ENCODE data around the gene TAF3.

The TAF3 gene

DNA sequence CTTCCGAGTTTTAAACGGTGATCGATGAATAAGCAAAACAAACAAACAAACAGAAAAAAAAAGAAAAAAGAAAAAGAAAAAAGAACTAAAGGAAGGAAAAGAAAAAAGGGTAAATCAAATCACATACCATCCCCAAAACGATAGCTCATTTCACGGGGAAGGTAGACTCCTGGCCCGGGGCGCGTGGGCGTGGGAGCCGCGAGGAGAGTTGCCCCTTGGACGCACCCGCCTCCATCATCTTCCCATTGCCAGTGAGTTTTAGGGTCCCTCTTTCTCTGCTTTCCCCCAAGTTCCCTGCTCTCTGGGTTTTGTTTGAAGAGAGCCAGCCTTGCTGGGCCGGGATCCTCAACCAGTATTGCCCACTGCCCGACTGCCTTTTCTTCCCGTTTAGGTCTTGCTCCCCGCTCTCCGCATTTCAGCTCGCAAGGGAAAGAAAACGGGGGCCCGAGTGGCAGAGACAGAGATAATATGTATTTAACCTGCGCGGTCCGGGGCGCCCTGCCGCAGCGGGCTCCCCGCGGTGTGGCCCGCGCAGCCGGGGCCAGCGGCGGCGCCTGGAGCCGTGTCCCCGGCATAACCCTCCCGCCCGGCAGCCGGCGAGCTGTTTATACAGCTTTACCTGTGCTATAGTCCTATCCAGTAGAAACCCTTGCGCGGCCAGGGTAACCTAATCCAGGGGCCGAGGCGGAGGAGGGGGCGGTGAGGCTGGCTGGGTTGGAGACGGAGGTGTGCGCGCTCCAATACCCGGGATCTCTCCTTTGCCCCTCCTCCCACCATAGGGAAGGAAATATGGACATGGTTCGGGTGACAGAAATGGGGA, 230.9 kb downstream of the TAF3 start:
- no peak for DNase-seq

DNA sequence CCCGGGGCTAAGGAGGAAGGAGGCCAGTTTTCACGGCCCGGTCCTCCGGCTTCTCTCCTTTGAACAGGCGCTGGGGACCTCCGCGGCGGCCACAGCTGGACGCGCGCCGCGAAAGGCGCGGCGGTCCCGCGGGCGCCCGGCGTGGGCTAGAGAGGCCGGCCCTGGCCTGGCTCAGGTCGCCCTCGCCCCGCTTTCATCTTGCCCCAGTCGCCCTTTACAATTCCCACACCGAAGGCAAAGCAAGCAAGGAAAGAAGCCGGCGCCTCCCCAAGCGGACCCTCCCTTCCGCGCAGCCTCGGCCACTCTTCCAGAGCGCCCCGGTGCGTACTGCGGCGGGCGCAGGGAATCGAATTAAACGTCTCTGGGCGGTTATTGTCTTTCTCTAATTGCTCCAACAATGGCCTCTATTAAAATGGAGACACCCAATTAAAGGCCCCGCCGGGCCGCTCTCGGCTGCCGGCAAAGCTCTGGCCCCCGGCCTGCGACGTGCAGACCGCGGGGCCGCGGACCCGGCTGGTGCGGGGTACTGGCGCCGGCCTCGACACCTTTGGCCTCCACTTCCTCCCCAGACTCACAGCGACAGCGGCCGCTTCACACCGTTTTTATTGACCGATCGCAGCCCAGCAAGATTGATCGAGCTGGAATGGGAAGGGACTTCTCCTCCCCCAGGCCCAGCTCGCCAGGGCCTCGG, 231.7 kb downstream of the TAF3 start:
- DNase-seq = no peak

DNA sequence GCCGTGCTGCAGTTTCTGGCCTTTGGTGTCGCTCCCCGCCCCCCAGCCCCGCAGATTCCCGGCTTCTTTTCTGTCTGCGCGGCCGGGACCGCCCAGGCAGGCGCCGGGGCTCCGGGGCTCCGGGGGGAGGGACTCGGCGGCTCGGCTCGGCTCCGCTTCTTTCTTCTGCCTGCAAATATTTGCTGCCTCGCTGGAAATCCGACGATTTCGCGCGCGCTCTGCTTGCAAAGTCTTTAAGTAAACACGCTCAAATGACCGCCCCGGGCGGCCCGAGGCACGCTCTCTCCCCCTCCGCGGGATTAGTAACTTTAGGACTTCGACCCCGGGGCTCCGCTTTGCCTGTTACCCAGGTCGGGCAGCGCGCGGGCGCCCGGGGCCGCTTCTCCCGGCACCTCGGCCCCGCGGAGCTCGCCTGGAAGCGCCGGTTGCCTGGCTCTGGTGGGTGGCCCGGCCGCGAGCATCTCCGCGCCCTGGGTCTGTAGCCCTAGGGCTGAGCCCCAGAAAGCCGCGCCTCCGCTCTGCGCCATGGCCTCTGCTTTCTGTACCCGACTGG, 232.3 kb downstream of the TAF3 start:
- DNase-seq = no peak

DNA sequence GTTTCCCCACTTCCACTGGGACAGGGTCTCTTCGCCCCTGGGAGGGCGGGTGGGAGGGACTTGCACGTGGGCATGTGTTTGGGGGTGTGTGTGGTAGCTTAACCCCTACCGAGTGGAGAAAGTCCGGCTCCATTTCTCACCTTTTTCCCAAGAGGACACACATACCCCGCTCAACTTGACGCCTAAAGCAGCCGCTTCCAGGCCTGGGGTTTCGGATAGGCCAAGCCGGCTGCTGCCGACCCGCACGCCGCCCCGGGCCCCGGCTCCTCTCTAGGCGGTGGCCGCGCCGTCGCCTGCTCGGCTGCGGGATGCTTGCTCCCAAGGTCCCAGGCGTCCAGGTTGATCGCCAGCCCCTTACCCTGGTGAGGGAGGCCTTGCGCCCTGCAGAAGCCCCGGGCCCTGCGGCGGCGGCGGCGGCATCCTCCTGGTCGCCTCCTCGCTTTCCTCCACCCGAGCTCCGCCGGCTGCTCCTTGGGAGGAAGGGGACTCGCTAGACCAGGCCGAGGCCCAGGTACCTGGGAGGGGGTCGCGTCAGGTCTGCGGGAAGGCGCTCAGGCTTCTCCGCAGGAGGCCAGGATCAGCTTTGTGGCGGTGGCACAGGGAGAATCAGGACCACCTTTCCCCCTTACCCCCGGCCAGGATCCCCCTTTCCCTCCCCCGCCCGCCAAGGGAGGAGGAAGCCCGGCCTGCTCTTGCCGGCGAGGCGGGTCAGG, 233.0 kb downstream of the TAF3 start:
- DNase-seq = no peak

DNA sequence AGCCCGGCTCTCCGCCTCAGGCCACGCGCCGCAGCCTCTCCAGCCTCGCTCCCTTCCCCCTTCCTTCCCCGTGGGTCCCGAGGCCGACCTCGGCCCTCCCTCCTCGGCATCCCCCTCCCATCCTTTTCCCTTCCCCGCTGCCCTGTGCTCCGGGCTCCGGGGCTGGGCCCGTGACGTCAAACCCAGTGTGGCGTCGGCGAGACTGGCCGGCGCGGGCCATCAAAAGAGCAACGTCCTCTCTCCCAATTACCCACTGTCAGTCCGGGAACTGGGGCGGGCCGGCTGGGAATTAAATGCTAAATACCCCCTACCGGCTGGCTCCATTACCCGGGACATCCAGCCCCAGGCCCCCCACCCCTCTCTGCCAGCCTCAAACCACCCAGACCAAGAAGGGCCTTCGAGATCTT, 233.5 kb downstream of the TAF3 start:
- no peak for DNase-seq

DNA sequence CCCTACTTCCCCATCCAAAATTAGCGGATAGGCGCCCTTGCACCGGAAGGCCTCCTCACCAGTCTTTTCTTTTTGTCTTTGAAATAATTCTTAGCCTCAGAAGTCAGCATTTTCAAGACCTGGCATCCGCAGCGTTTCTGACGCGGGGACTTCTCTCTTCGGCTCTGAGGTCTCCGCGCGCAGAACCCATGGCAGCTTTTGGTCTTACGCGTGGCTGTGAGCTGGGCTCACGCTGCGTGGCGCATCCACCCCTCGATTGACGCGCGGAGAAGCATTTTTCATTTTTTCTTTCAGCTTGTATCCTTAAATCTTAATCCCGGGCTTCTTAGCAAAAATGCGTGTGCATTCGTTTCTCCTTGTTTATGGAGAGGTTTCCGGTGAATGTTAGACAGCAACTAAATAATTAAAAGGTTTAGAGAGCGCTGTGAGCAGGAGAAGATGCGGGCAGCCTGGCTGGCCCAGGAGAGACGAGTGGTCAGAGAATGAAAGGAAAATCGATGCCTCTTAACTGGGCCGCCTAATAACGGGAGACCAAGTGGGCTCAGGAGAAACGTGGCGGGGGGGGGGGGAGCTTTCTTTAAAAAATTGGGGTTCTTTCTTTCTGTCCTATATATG, 234.1 kb downstream of the TAF3 start:
- DNase-seq = no peak

DNA sequence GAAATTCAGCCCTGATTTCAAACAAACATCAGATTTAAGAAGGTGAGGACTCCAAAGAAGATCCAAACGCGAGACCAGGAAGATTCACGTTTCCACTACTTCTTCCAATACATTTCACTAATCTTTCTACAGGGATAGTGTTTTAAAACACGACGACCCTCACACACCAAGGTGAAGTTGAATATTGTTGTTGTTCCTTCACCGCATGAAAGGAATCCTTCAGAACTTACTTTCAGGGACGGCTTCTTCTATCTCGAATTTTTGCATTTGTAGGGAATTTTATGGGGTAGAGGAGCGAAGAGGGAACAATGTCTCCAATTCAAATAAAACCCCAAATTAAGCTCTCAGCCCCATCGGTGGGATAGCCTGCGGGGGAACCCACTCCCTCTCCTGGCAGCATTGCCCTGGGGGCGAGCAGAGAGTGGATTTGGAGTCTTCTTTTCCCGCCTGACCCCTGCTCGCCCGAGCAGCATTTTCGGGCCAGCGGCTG, 234.7 kb downstream of the TAF3 start:
- no peak for DNase-seq

DNA sequence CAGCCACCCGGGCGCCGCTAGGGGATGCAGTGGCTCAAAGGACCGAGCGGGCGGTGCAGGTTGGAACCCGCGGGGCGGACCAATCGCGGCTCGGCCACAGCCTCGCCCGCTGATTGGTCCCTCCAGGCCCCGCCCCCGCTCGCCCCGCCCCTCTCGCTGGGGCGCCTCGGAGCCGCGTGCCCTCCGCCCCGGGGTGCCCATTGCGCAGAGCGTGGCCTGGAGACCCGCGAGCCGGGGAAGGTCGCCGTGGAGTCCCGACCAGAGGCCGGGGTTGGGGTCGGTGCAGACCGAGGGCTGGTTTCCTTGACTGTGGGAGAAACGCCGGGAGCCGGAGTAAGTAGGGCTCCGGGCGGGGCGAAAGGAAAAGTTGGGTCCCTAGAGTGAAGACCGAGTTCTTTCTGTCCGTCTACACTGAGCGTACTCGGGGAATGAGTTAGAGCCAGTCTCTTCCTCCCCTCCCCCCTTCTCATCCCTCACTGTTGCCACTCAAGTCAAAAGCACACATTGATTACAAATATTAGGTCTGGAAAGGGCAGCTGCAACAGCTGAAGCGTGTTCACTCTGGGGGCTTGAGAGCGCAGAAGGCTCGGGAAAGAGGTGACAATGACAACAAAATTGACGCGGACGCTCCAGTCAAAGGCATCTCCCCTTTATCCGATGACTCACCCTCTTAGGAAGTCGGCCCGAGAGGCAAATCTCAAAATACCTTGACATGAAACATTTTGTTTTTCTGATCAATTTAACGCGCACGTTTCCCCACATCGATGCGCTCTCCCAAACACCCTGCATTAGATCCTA, 235.3 kb downstream of the TAF3 start:
- peak; percentile 54 for DNase-seq

DNA sequence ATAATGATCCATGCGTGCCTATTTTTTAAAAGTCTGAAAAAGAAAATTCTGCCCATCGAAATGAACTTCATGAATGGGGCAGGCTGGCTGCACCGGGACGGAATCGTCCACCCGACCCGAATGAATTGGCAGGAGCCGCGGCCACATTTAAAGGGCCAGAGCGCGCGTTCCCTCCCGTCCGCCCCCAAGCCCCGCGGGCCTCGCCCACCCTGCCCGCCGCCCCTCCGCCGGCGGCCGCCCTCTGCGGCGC, 235.9 kb downstream of the TAF3 start:
- no peak for DNase-seq

DNA sequence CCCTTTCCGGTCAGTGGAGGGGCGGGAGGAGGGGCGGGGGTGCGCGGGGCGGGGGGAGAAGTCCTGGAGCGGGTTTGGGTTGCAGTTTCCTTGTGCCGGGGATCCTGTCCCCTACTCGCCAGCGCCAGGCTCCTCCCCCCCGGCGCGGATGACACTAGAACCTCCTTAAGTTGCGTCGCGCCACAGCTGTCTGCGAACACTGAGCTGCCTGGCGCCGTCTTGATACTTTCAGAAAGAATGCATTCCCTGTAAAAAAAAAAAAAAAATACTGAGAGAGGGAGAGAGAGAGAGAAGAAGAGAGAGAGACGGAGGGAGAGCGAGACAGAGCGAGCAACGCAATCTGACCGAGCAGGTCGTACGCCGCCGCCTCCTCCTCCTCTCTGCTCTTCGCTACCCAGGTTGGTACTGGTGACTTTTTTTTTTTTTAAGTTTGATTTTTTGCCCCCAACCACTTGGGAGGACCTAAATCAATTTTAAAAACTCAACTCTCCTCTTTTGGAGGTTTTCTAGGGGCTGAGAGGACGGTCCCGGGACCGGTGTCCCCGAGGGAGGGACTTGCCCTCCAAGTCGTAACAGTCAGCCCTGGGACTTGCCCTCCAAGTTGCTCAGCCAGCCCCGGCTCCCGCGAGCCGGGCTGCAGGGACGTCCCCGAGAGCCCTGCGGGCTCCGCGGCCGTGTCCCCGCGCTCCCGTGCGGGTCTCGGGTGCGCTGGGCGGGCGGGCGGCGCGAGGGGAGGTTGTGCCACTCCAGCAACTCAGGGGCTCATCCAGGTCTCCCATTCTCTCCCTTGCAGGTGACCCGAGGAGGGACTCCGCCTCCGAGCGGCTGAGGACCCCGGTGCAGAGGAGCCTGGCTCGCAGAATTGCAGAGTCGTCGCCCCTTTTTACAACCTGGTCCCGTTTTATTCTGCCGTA, 236.4 kb downstream of the TAF3 start, which contains the start of gene GATA3:
Gene GATA3, plus strand, starts transcription at position 195 of the 914 bp plus-strand sequence. CDS start 968 bp downstream, outside the sequence.
- DNase-seq = no peak

DNA sequence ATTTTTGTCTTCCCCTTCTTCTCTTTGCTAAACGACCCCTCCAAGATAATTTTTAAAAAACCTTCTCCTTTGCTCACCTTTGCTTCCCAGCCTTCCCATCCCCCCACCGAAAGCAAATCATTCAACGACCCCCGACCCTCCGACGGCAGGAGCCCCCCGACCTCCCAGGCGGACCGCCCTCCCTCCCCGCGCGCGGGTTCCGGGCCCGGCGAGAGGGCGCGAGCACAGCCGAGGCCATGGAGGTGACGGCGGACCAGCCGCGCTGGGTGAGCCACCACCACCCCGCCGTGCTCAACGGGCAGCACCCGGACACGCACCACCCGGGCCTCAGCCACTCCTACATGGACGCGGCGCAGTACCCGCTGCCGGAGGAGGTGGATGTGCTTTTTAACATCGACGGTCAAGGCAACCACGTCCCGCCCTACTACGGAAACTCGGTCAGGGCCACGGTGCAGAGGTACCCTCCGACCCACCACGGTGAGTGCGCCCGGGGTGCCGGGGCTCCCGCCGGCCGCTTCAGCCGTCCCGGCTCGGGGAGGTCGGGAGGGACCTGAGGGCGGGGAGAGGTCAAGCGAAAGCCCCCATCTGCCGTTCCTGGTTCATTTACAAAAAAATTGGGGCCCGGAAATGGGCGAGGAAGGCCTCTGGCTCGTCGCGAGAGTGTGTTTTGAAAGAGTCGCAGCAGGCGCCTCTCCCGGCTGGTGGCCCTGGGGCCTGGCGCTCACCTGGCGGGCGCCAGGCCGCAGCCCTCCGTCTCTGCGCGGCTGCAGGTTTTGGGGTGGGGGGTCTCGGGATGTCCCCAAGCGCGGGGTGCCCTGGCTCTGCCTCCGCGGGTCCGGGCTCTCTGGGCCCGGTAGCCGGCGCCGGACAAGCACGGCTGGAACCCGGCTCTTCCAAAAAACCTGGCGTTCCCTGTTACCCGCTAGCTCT, 237.4 kb downstream of the TAF3 start:
- no peak for DNase-seq

DNA sequence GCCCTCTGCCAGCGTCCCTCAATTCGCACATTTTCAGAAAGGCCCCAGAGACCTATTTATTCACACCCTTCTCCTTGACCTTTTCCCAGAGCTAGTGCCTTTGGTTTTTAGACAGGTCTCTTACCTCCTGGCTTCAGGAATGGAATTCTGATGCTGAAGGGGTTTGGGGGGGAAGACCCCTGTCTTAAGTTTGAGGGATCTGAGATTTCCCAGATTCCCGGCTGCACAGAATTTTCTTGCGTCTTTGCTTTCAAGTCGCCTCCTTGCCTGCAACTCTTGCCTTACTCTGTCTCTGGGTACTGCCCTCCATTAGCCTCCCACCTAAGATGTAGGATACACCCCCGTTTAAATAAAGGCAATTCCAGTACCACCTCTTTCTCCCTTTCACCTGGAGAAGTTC, 238.1 kb downstream of the TAF3 start:
- DNase-seq = no peak

DNA sequence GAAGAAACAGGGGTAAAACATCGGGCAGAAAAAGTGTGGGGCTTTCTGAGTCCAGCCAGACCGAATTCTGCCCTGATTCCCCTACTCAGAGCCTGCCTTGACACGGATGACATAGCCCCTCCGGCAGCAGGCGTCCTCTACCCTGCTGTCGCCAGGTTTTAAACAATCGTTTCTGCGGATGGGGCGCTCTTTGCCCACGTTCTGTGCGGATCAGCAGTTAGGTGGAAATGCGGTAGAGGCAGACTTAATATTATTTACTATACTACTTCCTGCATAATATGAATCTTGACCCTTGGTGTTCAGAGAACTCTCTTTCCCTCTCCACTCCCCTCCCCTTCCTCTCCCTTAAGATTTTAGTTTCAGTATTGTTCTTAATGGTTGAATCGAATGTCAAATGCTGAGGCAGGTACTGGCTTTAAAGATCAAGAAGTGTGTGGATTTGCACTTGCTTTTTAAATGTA, 238.6 kb downstream of the TAF3 start:
- DNase-seq = no peak

DNA sequence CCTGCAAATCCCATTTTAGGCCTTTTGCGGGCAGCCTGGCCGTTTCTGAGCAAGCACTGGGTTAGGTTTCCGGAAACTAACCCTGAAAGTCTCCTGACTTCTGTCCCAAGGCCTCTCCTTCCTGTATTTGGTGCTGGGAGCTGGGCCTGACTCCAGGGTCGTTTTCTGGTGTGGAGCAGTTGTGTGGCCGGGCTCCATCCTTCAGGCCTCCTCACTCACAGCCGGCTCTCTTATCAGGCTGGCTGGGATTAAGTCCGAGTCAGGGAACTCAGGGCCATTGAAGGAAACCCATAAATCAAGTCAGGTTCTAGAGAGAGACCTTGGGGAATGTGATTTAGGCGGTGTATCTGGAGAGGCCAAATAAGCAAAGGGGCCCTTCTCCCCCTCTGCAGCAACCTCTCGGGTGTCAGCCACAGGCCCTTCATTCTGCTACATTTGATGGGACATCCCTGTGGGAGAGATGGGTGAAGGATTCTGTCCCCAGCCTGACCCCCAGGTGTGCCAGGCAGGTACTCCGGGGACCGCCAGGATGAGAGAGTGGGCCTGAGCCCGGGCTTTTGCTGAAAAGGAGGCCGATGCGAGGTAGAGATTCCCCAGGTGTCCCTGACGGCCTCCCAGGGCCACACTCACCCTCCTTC, 239.4 kb downstream of the TAF3 start:
- DNase-seq = no peak

DNA sequence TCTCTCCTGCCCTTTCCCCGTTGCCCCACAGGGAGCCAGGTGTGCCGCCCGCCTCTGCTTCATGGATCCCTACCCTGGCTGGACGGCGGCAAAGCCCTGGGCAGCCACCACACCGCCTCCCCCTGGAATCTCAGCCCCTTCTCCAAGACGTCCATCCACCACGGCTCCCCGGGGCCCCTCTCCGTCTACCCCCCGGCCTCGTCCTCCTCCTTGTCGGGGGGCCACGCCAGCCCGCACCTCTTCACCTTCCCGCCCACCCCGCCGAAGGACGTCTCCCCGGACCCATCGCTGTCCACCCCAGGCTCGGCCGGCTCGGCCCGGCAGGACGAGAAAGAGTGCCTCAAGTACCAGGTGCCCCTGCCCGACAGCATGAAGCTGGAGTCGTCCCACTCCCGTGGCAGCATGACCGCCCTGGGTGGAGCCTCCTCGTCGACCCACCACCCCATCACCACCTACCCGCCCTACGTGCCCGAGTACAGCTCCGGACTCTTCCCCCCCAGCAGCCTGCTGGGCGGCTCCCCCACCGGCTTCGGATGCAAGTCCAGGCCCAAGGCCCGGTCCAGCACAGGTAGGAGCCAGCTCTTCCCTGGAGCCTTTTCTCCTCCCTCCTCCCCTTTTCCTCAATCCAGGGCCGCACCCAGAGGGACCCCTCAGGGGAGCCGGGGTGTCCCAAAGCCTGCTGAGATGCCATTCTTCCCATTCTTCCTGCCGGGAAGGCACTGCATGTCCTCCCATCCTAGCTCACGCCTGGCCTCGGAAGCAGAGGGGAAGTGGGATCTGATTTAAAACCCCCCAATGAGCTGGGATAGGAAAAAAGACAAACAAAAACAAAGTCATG, 240.2 kb downstream of the TAF3 start:
- no peak for DNase-seq

DNA sequence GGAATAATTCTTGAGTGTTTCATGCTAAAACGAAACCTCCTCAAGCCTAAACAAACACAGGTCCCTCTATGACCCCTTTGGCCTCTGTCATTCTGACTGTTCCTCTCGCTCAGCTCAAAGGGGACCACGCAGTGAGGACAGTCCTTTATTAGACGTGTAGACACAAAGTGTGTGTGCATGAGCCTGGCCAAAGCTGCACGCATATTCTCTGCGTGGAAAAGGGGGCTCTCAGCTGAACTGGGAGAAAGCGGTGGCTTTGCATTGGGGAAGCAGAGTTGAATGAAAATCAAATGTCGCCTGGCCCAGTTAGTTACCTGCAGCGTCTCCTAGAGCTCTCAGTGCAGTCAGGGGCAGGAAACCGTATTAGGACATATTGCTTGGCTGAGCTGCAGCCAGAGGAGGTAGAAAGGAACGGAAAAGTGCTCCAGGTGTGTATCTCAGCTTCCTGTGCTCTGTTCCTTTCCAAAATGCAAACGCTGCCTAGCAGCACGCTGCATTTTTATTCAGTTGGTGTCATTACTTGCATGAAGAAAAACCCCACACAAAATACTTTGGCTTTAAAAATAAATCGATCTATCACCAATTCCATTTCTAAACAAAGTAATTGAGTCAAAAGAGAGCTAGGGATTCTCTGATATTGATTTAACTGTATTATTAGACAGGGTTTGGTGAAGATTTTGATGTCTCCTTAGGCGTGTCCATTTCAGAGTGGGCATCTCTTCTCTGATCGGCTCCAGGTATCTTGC, 241.1 kb downstream of the TAF3 start:
- DNase-seq = no peak

DNA sequence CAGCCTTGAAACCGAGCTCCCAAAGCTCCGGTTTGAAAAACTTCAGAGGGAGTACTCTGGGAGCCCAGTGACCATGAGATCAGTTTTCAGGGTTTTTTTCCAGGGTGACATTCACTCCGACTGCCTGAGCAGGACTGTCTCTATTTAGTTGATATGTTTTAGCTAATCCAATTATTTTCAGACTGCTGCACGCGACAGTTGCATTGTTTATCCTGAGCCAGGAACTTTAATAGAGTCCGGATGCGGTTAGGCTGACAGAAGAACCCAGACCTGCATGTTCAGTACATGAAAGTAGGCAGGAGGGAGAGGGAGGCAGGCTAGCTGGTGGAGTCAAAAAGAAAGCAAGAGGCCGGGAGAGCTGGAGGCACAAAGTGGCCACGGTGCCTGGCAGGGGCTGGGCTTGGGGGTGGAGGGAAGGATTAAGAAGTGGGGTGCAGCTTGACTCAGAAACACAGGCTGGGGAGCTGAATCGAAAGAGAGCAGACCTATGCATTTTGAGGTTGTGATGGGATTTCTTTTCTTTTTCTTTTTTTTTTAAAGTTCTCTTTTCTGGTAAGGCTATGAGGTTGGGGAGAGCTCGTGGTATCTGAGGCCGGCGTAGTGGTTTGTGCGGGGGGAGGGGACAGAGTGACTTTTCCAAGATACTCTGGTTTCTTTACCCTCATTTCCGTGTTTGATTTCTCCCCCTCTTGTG, 241.9 kb downstream of the TAF3 start:
- no peak for DNase-seq
